GM12878 (cell line): Measurements from ENCODE around the gene GALNT15. TPM values are rescaled to one million over a fixed set of nuclear protein-coding genes. Genes with fewer than 3 reads are reported as not detected.

Source experiments
- E2F4 ChIP-seq: IDR thresholded peaks from 2 replicates; pipeline ENCODE4 v1.6.1; 2012; ENCODE audit warnings: low read depth, low read length, improper control_type of control experiment
- E2F8 ChIP-seq: fragments of 450-650 bp; IDR thresholded peaks from 2 replicates; pipeline ENCODE4 v1.6.1; 2018; ENCODE audit warnings: mild to moderate bottlenecking, low read depth, moderate library complexity; ENCODE audit not compliant: partially characterized antibody
- ESRRA ChIP-seq: IDR thresholded peaks from 2 replicates; pipeline ENCODE4 v1.6.1; 2012; ENCODE audit warnings: mild to moderate bottlenecking, low read length, improper control_type of control experiment
- IRF4 ChIP-seq: IDR thresholded peaks from 2 replicates; pipeline ENCODE4 v1.6.1; 2011; ENCODE audit warnings: low read depth, low read length
- PBX3 ChIP-seq: IDR thresholded peaks from 2 replicates; pipeline ENCODE4 v1.6.1; 2011; ENCODE audit warnings: mild to moderate bottlenecking, low read depth, low read length, moderate library complexity; ENCODE audit not compliant: insufficient replicate concordance
- SUZ12 ChIP-seq: fragments of 200-600 bp; sonication (generic); IDR thresholded peaks from one replicate; pipeline ENCODE4 v1.6.1; 2018; ENCODE audit warnings: antibody characterized with exemption, mild to moderate bottlenecking; ENCODE audit not compliant: unreplicated experiment
- ZBTB4 ChIP-seq: fragments of 450-650 bp; formaldehyde crosslinking; IDR thresholded peaks from 2 replicates; pipeline ENCODE4 v1.4.0; 2022; ENCODE audit warnings: mild to moderate bottlenecking, moderate library complexity
- ZNF207 ChIP-seq: fragments of 450-650 bp; IDR thresholded peaks from 2 replicates; pipeline ENCODE4 v1.6.1; 2014; ENCODE audit warnings: antibody characterized with exemption, mild to moderate bottlenecking, borderline replicate concordance
- polyA plus RNA-seq, 11 experiments: library from polyadenylated mRNA; depleted of rRNA in 4 of 11; unstranded in 6 of 11; stranded (reverse) in 5 of 11; fragments of >200 nt; fragmentation: Nextera tagmentation in 4 of 11; fragmentation: Illumina TruSeq in 1 of 11; extraction: Ambion mirVana in 4 of 11; extraction: Trizol in 1 of 11; gene quantifications; 1 replicate in 1 of 11; 2 replicates in 10 of 11; pipeline versions ENCODE4 v1.2.1 to v1.2.3, GENCODE V29; 2011 to 2016; ENCODE audit warnings: inconsistent platforms in 2 of 11, missing spikeins in 2 of 11, low read depth in 1 of 11
- total RNA-seq, 4 experiments: library from RNA; depleted of rRNA in 3 of 4; stranded (reverse); fragments of >200 nt in 3 of 4; fragmentation: Illumina TruSeq in 1 of 4; extraction: Trizol in 1 of 4; gene quantifications; 2 replicates each; pipeline versions ENCODE4 v1.2.1 to v1.2.3, GENCODE V29; 2013 to 2021

GALNT15 gene
- total and polyA plus RNA-seq, 10 of the 15 experiments (the other 5 are each of a cell fraction or from before 2014, with no cell fraction given), result 0.03 to 0.05 TPM; not detected in 8

- TF ChIP-seq ZBTB4 (CRISPR knock-in tag) (no peak), PBX3 (no peak), ZNF207 (no peak), E2F4 (no peak), ESRRA (no peak), SUZ12 (no peak), IRF4 (no peak), E2F8 (no peak)
- TF ChIP-seq, all 136 proteins: peak for 0
Observed at GRCh38 chr3:16180737-16181134, 6.3 kb downstream of the GALNT15 start (continued).
